GM21576 (cell line): ENCODE data around the gene EXOC6B.

ENCODE experiments used
- ATAC-seq: cut with Tn5 transposase; IDR thresholded peaks from one replicate; pipeline ENCODE4 v1.9.1; 2021; ENCODE audit warnings: mild to moderate bottlenecking, moderate library complexity; ENCODE audit not compliant: unreplicated experiment

The EXOC6B gene

DNA sequence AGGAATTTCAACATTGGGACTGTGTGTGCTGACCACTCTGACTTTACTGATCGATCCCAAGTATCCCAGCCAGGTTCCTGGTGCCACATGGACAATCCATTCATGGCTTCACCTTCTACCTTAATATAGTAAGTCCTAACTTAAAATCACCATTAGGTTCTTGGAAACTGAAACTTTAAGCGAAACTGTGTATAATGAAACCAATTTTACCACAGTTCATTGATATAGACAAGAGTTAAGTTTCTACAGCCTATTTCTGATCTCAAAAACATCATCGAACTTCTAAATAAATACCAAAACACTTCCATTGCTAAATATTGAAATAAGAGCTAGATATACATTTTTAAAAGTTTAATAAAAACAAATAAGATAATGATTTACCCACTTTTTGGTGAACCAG lies 4.4 kb upstream of the EXOC6B start:
- no peak for ATAC-seq

- ATAC-seq = no peak
Measured at GRCh38 chr2:72828840-72829507, 3.1 kb upstream of the EXOC6B start.

DNA sequence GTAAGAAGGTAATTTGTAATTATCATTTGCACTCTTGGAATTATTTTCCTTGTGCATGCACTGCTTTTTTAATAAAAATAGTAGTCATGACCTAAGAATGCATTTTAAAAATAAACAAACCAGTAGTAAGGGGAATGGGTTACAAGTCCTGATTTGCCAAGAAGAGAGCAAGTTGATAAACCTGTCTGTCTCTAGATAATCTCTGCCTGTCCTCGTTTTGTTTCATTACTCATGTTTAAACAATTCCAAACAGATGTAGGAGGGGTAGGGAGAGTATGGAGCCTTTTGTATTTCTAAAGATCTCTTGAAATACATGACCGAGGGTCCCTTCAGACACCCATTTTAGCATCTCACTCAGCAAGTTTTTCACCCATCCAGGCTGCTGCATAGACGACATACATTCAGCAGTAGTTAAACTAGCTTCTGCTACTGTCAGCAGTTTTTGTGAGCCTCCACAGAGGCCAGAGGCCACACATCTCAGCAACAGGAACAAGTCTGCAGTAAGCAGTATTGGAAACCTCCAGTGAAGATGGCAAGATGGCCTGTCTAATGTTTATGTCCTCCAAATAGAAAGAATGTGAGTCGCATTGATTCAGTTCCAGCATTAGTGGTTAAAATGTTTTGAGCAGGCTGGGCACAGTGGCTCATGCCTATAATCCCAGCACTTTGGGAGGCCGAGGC lies 2.3 kb upstream of the EXOC6B start:
- no peak for ATAC-seq

GRCh38 chr2:72827487-72827886 lies 1.7 kb upstream of the EXOC6B start:
- no peak for ATAC-seq

DNA sequence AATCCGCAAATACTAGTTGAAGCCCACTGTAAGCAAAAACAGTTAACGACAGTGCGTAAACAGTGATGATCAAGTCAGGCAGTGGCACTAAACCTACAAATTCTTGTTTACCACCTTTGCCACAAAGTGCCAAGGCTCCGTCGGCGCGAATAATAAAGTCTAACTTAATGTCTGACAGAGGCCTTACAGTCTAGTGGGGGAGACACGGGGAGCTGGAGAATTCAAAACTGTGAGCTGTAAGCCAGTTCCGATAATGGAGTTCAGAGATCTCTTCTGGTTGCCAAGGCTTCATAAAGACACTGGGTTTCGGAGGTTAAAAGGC lies 284 bp upstream of the EXOC6B start:
- ATAC-seq = no peak

DNA sequence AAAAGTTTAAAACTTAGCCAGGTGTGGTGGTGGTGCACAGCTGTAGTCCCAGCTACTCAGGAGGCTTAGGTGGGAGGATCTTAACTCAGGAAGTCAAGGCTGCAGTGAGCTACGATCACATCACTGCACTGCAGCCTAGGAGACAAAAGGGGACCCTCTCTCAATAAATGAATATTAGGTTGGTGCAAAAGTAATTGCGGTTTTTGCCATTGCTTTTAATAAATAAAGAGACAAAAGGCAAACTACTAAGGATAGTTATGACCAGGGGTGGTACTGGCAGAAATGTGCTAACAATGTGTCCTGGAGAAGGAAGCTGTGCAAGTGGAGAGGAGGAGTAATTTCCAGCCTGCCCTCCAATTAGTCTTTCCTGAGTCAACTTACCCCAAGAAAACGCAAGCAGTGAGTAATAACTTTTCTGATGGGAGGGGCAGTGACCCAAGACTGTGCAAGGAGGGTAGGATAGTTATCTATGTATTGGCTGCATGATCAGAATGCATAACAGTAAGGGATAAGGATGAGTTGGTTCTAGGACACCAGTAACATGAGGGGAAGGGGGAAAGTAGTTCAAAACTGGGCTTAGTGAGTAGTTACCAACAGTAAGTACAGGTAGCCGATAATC lies 1.5 kb downstream of the EXOC6B start:
- no peak for ATAC-seq

GRCh38 chr2:72822794-72823193 lies 3.0 kb downstream of the EXOC6B start:
- ATAC-seq = no peak

GRCh38 chr2:72821983-72822382 lies 3.9 kb downstream of the EXOC6B start:
- ATAC-seq = no peak

- no peak for ATAC-seq
Measured at GRCh38 chr2:72821118-72821517, 4.7 kb downstream of the EXOC6B start.

- ATAC-seq = no peak
Measured at GRCh38 chr2:72819501-72819900, 6.3 kb downstream of the EXOC6B start.

GRCh38 chr2:72815655-72816278 lies 10.1 kb downstream of the EXOC6B start:
- no peak for ATAC-seq

- ATAC-seq = no peak
Measured at GRCh38 chr2:72813841-72814240, 12.0 kb downstream of the EXOC6B start.

- no peak for ATAC-seq
Measured at GRCh38 chr2:72810165-72810564, 15.7 kb downstream of the EXOC6B start.

GRCh38 chr2:72809095-72809494 lies 16.7 kb downstream of the EXOC6B start:
- ATAC-seq = no peak

DNA sequence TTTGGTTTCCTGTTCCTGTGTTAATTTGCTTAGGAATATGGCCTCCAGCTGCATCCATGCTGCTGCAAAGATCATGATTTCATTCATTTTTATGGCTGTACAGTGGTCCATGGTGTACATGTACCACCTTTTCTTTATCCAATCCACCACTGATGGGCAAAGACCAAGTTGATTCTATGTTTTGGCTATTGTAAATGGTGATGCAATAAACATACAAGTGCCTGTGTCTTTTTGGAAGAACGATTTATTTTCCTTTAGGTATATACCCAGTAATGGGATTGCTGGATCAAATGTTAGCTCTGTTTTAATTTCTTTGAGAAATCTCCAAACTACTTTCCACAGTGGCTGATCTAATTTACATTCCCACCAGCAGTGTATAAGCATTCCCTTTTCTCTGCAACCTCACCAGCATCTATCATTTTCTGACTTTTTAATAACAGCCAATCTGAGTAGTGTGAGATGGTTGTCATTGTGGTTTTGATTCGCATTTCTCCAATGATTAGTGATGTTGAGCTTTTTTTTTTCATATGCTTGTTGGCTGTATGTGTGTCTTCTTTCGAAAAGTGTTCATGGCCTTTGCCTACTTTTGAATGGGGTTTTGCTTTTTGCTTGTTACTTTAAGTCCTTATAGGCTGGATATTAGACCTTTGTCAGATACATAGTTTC lies 19.4 kb downstream of the EXOC6B start:
- no peak for ATAC-seq

DNA sequence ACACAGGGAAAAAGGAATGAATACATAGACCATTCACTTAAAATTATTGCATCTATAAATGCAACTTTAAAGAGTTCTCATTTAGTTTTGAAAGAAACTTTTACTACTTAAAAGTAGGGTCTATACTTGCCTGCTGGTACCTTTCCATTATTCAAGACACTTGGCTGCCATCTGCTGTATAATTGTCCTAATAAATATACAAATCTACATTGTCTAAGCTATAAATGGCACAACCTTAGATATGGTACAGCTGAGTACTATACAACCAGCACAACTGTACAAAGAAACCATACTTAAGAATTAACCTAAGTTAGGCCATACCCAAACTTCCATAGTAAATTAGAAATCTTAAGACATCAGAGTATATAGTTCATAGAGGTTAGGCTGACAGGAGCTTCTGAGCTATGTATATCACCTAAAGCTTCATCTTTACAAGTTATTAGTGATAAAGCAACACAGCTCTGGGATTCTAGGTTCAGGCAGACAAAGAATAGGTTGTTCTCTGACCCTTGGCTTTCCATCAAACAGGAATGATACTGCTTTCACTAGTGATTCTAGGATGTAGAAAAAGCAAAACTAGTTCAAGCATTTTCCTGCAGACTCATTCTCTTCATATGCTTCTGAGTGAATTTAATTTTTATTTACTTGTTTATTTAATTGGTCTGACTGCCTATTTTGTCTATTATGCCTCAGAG lies 22.1 kb downstream of the EXOC6B start:
- ATAC-seq = no peak

DNA sequence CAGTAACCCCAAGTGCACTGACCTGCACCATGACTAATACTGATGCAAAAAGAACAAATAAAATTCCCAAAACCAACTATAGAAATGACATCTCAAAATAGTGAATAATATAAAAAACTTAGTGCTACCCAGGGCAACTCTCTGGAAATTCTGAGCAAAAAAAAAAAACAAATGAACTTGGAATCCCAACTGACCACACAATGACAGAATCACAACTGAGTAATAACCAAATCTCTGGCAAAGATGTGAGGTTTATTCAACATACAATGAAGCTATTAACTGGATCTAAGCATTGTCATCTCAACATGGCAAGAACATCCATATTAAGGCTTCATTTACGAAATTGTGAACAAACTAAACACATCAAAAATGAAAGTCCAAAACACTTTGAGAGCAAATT lies 22.7 kb downstream of the EXOC6B start:
- no peak for ATAC-seq

GRCh38 chr2:72800492-72800891 lies 25.3 kb downstream of the EXOC6B start:
- ATAC-seq = no peak

DNA sequence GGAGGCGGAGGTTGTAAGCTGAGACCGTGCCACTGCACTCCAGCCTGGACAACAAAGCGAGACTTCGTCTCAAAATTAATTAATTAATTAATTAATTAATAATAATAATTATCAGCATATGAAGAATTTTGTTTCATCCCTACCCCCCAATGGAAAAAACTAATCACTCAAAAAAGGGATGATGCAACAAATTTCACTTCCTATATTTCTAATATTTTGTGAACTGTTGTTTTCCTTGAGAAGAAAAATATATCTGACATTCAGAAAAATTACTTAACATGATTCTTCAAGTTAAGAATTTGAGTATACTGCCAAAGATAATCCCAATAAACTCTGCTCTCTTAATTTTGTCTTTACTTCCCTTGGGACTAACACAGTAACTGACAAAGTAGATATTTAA lies 28.1 kb downstream of the EXOC6B start:
- ATAC-seq = no peak

DNA sequence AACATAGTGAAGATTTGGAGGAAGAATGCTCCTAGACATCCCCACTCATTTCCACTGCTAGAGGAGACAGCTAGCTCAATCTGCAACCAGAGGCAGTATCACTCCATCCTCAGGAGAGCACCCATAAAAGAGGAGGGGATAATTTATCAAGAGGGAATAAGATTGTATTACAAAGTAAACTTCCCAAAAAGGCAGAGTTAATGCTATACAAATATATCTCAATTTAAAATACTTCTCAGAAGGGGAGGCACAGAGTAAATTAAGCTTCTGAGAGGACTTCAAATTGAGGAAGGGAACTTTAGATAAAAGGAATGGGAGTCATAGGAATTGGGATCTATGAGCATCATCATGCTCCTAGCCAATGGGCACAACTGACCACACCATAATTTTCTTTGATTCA lies 29.1 kb downstream of the EXOC6B start:
- no peak for ATAC-seq

- no peak for ATAC-seq
Measured at GRCh38 chr2:72794572-72794971, 31.3 kb downstream of the EXOC6B start.
